ENCODE data around the gene FBXO15. TPM values are rescaled to one million over a fixed set of nuclear protein-coding genes. Genes with fewer than 3 reads are reported as not detected.

The FBXO15 gene
- total RNA-seq, 4 donors from 2014 or later = 0.33 to 0.45 TPM; not detected in 2

- no peak overlapping the region for H3K27ac ChIP-seq (replicated peaks in 1 of 4)
- H3K9me3 ChIP-seq = no peaks in the 10 kb centered on the region
- H3K4me1 ChIP-seq = no peaks in the 10 kb centered on the region
- 86% methylated on average over 12 of the region's 12 CpGs for WGBS
- intact Hi-C loops (cut with DNase I) = no loop called here
- peaks cover 0 to 4% (median 0%) of the 10 kb centered on the region in 4 donors for H3K27me3 ChIP-seq
- no peak for DNase-seq (ENCODE audit: extremely low spot score)
- no peak overlapping the region for H3K4me3 ChIP-seq
- H3K36me3 ChIP-seq = no peaks in the 10 kb centered on the region
- TF ChIP-seq POLR2A (IDR thresholded peaks at IDR 0.05; ENCODE audit: low read depth) (no peak), POLR2AphosphoS5 (IDR thresholded peaks at IDR 0.05) (no peak), CTCF (IDR thresholded peaks at IDR 0.05) (no peak), EP300 (IDR thresholded peaks at IDR 0.05) (no peak)
These were observed 9.6 kb downstream of the FBXO15 start for GRCh38 chr18:74137920-74138538.

GRCh38 chr18:74132201-74132600 is 15.4 kb downstream of the FBXO15 start:
- peaks cover 0 to 10% (median 4%) of the 10 kb centered on the region in 4 donors for H3K4me1 ChIP-seq
- no peak for DNase-seq (ENCODE audit: extremely low spot score)
- H3K9me3 ChIP-seq = no peaks in the 10 kb centered on the region
- intact Hi-C loops (cut with DNase I) = no loop called here
- H3K27me3 ChIP-seq = no peaks in the 10 kb centered on the region
- WGBS = 50% methylated on average over 3 of the region's 3 CpGs
- no peak overlapping the region for H3K27ac ChIP-seq (replicated peaks in 1 of 4)
- no peaks in the 10 kb centered on the region for H3K36me3 ChIP-seq
- H3K4me3 ChIP-seq = no peak overlapping the region
- no peak for TF ChIP-seq CTCF (IDR thresholded peaks at IDR 0.05)
- TF ChIP-seq POLR2A (IDR thresholded peaks at IDR 0.05; ENCODE audit: low read depth) = no peak

- no peak for DNase-seq (ENCODE audit: extremely low spot score)
- Histone ChIP-seq H3K4me3 (no peak overlapping the region), H3K4me1 (peaks cover 0 to 10% (median 4%) of the 10 kb centered on the region in 4 donors), H3K9me3 (no peaks in the 10 kb centered on the region), H3K27ac (replicated peaks in 1 of 4) (no peak overlapping the region), H3K36me3 (no peaks in the 10 kb centered on the region), H3K27me3 (no peaks in the 10 kb centered on the region)
- no peak for TF ChIP-seq POLR2A (IDR thresholded peaks at IDR 0.05; ENCODE audit: low read depth)
- TF ChIP-seq CTCF (IDR thresholded peaks at IDR 0.05) = no peak
- TF ChIP-seq EP300 (IDR thresholded peaks at IDR 0.05) = no peak
- TF ChIP-seq POLR2AphosphoS5 (IDR thresholded peaks at IDR 0.05) = no peak
- WGBS = 93% methylated on average over 3 of the region's 3 CpGs
- intact Hi-C loops (cut with DNase I) = no loop called here
These were observed 16.5 kb downstream of the FBXO15 start for GRCh38 chr18:74131124-74131523.

- no peak for TF ChIP-seq EP300 (IDR thresholded peaks at IDR 0.05)
- no peak for TF ChIP-seq POLR2A (IDR thresholded peaks at IDR 0.05; ENCODE audit: low read depth)
- no peak for TF ChIP-seq POLR2AphosphoS5 (IDR thresholded peaks at IDR 0.05)
- TF ChIP-seq CTCF (IDR thresholded peaks at IDR 0.05) = no peak
- Histone ChIP-seq H3K9me3 (no peaks in the 10 kb centered on the region), H3K27me3 (no peaks in the 10 kb centered on the region), H3K4me3 (no peak overlapping the region), H3K4me1 (peaks cover 0 to 10% (median 4%) of the 10 kb centered on the region in 4 donors), H3K27ac (replicated peaks in 1 of 4) (no peak overlapping the region), H3K36me3 (no peaks in the 10 kb centered on the region)
- intact Hi-C loops (cut with DNase I) = no loop called here
- WGBS = 87% methylated on average over 3 of the region's 3 CpGs
- DNase-seq (ENCODE audit: extremely low spot score) = no peak
These were observed 19.5 kb downstream of the FBXO15 start for GRCh38 chr18:74128159-74128558.

Data from esophagus muscularis mucosa (tissue), 4 donors.